Stimulated activated CD4-positive, alpha-beta T cell treated with anti-CD3 and anti-CD28 coated beads, Interleukin-4, amount 100 ng/mL, for 48 hours (primary cell): Measurements from ENCODE around the gene NCKAP5L.
"Not testable (repeated sequence)": the region's sequence is repeated elsewhere in the genome, so short reads cannot be mapped to it uniquely, and the experiment has no call there.

Source experiments
- DNase-seq, 2 donors: peaks; one replicate each; pipeline ENCODE4 v3.0.0-alpha.2; 2020; ENCODE audit warnings: low read depth in 2 of 2

The NCKAP5L gene

DNA sequence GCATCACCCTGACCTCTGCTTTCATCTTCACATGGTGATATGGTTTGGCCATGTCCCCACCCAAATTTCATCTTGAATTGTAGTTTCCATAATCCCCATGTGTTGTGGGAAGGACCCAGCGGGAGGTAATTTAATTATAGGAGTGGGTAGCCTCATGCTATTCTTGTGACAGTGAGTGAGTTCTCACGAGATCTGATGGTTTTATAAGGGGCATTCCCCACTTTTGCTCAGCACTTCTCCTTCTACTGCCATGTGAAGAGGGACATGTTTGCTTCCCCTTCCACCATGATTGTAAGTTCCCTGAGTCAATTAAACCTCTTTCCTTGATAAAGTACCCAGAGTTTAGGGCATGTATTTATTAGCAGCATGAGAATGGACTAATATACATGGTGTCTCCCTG lies 48.6 kb downstream of the NCKAP5L start:
- no peak for DNase-seq

DNA sequence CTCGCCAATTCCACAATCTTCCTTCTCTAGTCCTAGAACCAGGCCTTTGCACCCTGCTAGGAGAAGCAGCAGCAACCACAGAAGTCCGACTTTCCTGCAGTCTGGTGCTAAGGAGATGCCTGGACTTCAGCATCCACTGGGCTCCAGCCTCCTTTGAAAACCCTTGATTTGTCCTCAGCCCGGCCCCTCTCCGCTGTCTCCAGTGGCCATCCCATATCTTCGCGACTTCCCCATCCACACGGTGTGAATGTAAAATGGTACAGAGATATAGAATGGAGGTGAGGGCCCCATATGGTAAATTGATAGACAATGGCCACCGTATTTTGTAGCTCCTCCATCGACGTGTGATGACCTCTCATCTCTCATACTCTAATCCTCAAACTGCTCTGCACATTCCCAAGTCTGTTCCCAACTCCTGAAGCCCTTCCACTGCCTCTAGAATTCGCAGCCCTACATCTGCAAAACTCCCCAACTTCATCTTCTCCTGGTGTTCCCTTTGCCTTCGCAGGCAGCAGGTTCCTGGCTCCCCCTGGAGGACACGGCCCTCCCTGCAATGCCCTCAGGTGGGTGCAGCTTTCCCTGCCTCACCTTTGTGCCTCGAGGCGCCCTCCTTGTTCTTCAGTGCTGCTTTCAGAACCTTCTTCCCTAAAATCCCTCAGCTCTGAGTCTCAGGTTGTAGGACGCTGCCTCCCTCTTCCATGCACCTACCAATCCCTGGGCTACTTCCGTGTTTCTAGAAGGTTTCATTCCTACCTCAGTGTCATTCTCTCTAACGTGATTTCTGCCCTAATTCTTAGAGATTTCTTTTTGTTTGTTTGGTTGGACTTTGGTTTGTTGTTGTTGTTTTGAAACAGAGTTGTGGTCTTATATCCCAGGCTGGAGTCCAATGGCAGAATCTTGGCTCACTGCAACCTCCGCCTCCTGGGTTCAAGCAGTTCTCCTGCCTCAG lies 50.1 kb downstream of the NCKAP5L start:
- peak; percentile 67 to 69 for DNase-seq

DNA sequence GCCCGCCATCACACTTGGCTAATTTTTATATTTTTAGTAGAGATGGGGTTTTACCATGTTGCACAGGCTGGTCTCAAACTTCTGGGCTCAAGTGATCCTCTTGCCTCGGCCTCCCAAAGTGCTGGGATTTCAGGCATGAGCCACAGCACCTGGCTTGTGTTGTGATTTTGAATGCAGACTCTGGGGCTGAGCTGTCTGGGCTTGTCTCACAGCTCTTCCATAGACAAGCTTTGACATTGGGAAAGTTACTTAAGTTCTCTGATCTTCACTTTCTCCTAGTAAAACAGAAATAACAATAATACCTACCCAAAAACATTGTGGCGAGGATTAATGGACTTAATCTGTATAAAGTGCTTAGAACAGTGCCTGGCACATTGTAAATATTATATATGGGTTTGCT lies 50.9 kb downstream of the NCKAP5L start:
- DNase-seq, result no peak

DNA sequence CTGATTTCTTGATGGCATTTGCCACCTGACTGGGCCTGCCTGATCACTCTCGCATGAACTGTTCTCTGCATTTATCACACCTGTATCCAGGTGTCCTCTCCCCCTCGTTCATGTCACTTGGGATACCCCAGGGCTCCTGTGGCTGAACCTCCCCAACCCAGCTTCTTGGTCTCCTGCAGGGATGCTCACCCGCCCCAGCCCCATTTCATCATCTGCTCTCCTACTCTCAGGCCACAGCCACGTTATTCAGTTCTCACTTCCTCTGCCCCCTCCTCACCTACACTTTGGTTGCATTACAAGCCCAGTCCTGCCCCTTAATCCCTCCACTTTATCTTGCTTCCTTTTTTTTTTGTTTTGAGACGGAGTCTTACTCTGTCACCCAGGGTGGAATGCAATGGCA lies 51.4 kb downstream of the NCKAP5L start:
- DNase-seq, result no peak

DNA sequence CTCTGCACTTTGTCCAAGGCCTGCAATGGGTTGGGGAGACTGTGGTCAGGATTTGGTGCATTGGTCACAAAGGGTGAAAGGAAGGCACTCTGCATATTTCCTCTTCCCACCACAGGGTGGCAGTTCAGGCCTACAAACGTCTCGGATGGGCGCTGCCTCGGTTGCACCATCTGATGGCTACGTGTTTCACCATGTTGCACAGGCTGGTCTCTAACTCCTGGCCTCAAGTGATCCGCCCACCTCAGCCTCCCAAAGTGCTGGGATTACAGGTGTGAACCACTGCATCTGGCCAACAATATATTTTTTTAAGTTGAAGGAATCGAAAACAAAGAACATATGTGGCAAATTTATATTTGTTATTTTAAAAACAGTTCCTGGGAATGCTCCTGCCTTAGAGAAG lies 51.8 kb downstream of the NCKAP5L start:
- DNase-seq, result peak; percentile 50 to 55

DNA sequence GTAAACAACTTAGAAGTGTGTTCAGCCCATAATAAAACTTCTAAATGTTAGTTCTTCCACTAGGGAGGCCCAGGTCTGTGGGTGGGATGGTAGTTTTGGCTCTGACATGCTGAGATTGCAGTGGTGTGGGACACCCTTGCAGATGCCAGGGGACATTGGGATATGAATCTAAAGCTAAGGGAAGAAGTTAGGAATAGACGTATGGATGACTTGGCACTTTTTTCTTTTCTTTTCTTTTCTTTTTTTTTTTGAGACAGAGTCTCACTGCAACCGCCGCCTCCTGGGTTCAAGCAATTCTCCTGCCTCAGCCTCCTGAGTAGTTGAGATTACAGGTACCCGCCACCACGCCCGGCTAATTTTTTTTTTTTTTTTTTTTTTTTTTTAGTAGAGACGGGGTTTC lies 55.1 kb downstream of the NCKAP5L start:
- not testable (repeated sequence) for DNase-seq

DNA sequence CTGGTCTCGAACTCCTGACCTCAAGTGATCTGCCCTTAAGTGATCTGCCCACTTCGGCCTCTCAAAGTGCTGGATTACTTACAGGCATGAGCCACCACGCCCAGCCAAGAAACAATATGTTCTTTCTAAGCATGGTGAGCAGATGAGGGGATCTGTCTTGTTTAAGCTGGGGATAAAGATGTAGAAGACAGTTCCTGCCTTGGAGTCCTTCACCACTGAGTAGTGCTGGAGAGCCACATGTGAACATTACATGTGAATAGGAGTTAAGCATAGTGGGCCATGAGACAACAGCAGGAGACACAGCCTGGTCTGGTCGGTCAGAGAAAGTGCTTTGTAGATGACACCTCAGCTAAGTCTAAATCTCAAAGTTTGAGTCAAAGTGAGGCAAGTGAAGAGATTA lies 60.9 kb downstream of the NCKAP5L start:
- no peak for DNase-seq

DNA sequence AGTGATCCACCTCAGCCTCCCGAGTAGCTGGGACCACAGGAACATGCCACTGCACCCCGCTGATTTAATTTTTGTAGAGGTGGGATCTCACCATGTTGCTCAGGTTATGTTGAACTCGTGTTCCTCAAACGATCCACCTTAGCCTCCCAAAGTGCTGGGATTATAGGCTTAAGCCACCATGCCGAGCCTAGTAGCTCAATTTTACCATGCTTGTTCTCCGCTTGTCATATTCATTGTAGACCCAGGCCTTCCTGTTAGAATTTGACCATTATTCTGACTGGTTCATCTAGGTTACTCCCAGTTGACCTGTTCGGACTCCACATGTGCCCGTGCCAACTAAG lies 62.1 kb downstream of the NCKAP5L start:
- no peak for DNase-seq

DNA sequence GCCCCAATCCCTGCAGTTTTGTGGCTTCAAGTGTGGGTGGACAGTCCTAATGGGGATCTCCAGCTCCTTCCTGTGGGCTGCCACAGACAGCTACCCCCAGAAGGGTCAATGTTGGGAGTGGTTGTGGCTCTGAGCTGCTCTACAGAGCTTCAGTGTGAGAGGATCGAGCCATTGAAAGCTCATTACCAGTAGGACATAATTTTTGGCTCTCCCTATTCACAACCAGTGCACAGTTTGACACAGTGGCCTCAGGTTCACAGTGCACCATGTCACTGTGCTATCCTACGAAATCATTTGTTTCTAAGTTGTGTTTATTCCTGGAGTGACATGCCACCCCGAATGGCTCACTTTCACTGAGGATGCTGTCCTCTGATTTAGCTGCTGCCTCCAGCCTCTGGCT lies 64.1 kb downstream of the NCKAP5L start:
- DNase-seq, result no peak

DNA sequence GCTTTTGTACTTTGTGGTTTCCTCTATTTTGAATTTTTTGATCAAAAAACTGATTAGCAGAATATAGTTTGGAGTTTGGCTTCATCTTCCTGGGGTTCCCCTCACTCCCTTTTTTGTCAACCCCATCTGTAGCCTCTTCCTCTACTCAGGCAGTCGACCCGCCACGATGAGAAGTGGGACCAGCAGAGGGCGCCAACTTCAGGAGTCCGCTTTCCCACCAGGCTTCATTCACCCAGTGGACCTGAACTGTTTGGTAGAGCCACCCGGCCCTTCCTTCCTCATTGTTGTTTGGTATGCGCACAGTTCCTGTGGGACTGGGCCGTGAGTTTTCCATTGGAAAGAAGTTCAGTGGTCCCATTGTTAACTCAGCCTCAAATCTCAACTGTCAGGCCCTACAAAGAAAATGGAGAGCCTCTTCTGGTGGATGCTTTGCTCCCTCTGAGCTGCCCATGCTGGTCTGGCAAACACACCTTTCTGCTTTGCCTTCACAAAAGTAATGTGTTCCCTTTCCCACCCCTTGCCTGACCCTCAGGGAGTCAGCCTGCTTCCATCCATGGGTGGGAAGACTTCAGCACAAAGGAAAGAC lies 65.1 kb downstream of the NCKAP5L start:
- DNase-seq, result peak; percentile 71 to 81

DNA sequence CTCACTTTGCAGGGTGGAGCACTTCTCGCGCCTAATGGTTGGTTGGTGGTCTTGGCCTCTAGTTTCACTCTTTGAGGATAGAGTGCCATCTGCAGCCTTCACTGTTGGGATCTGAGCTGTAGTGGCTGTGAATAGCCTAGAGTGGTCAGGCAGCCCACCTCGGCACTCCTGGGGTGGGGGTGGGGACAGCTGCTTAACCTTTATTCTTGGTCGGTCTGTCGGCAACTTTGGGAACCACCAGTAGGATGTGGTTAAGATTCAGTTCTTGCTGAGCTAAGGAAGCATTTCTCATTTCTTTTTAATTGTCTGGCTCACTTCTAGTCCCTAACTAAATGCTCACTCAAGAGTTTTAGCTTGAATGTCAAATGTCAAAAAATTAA lies 65.8 kb downstream of the NCKAP5L start:
- DNase-seq, result no peak

DNA sequence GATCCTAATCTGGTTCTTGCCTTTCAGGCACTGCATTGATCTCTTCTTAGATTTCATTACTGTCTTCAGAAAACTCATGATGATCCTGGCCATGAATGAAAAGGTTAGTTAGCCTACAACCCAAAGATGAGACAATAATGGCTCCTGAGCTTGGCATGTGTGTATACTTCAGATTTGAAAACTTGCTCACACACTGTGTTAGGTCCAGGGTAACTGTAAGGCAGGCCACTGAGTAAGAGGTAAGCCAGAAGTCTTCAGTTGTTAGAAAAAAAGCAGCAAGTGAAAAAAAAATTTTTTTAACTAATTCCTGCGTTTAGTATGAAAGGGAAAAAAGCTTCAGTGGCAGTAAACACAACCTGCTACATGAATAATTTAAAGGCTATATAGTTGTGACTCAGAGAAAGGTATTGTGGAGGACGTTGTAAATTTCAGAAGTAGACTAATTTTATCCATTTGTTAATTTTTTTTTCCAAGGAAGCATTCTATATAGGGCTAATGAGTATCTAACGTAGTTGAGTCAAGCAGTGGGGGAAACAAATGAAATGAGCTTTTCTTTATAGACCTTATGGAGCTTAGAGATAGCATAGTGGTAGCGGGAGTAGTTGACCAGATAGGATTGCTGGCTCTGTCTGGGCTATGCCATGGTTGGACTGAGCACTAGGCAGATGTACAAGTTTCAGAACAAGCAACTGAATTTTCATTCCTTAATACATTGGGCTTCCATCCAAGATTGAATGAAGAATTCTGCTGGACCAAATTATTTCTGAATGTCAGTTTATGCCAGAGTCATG lies 66.3 kb downstream of the NCKAP5L start:
- DNase-seq, result no peak

DNA sequence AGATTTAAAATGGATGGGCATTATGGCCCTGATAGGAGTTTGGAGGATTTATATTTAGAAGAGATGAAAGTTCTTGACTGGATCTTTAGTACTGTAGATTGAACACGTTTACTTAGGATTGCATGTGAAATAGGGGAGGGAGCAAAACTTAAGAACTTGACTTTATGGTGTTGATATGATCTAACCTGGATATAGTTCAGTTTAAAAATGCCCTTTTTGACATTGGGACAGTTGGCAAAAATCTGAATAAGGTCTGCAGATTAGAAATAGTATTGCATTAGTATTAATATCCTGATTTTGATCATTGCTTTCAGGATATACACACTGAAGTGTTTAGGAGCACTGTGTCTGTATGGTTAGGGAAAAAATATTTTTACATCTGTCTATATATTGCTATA lies 77.2 kb downstream of the NCKAP5L start:
- DNase-seq, result no peak

DNA sequence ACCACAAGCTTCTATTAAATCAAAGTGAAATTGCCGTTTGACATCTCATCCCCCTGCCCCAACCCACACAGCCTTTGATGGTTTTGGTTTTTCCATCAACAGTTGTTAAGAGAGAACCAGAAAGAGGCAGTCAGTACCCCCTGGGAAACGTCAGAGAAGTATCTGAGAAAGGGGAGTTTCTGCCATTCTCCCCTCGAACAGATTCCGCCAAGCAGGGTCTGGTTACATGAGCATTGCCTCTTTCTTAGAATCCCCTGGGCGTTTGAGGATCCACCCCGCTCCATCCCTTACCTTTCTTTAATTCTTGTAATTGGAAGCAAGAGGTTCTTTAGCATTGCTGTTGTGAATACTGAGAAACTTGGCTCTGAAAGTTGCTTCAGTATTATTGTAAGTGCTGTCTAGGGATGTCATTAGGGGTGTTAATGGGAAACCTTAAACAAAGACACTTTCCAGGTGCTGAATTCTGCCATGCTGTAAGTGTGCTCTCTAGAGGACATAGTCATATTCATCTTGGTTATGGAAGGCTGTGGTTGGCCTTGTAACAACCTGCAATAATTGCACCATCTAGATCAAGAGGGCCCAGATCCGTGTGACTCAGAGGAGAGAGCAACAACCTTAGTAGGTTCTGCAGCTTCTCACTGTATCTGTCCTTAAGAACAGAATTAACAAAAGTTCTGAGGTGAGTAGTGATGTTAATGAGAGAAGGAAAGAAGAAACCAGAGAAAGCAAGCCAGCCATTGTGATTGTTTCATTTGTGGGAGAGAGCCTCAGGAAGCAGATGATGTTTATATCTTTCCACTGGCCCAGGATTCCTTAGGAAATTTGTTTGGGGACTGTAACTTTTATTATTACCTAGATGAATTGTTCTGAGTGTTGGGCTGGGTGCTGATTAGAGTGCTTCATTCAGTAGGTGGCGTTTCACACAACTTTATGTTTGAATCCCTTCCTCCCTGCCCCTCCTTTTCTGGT lies 77.9 kb downstream of the NCKAP5L start:
- peak in 1 of 2 donors; percentile 50 for DNase-seq

DNA sequence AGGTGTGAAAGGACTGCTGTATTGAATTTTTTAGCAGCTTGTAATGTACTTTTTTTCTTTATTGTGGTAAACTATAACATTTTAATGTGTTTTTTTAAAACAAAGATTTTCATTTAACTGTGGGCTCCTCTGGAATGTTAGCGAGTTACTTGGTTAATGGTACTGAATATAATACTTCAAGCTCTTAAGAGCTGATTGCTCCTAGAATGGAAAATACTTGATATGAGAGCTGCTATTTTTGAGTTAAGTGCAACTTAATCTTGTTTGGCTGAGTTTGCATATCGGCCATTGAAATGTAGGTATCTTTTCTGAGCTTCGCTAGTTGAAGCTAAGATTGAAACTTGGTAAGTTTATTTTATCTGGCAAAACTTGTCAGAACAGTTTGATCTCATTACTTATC lies 79.4 kb downstream of the NCKAP5L start:
- DNase-seq, result no peak

DNA sequence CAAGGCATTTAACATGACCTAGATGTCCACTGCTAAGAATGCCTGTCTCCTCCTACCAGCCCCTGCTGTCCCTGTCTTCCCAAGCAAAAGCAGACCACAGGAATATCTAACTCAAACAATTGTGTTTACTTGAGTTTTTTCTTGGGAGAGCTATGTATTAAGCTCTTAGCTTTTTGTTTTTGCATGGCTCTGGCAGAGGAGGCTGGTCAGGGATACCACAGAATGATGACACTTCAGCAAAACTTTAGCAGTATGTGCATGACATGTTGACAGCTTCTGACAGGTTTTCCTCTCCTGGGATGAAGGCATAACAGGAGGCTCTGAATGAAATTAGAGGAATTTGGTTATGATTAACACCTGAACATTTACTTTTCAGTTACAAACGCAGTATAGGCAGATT lies 79.9 kb downstream of the NCKAP5L start:
- no peak for DNase-seq

DNA sequence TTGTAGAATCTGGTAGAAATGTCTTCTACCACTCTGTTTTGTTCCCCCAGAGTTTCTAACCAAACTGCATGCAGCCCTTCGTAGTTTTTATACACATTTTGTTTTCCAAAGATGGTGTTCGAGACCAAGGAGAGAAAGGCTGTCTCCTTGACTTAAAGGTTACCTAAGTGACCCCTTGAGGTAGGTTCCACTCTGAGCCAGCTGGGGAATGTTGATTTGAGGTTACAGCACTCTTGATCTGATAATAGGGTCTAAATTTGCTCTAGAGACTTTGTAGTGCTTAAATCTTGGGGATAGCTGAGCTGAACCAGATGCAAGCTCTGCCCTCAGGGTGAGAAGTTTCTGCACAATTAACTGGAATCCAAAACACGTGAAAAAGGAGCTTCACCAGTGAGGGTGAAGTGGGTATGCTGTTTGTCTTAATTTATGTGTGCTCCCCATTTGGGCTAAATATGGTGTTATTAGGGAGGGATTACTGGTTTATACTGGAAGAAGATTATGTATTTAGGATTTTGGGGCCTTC lies 83.8 kb downstream of the NCKAP5L start:
- DNase-seq, result no peak

DNA sequence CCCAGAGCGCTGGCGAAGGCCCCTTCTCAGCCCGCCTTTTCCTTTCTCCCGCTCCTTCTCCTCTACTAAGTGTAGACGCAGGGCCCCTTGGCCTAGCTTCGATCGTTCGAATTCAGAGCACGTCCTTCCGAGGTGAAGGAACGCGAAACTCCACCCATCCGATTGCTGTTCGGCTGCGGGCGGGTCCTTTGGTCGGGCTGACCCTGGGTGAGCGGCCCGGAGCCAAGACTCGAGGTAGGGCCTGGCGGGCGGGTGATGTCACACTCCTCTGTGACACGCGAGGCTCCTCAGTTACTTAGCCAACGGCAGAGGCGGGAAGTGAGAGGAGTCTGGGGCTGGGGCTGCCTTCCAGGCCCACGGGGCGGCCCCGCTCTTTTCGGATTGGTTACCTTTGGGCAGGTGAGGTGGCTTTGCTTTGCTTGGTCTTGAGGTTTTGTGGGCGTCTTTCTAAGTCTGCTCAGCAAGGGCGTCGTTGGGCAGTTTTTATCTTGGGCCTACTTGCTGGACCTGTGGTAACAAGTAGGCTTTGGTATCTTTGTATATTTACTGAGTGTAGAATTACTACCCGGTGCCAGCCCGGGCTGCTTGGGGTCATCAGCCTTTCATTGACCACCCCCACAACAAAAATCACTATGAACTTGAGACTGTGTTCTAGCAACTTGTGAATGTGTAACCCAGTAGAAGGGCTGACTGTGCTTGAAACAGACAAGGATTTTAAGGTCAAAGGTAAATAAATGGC lies 86.2 kb downstream of the NCKAP5L start:
- peak; percentile 76 to 83 for DNase-seq
